Measurements from ENCODE around the gene SAT1. TPM values are rescaled to one million over a fixed set of nuclear protein-coding genes. Genes with fewer than 3 reads are reported as not detected.
A peak's percentile ranks its signal among the peaks of the same experiment; 100 is the strongest.

SAT1 gene
- total RNA-seq, 2 donors from 2014 or later: 160 to 466 TPM

- DNase-seq (ENCODE audit: low spot score in 2 of 2): no peak
Observed at GRCh38 chrX:23790155-23790497, 7.2 kb downstream of the SAT1 start.

GRCh38 chrX:23792861-23793553 is 10.0 kb downstream of the SAT1 start:
- DNase-seq (ENCODE audit: low spot score in 2 of 2) (no peak), ATAC-seq (no peak)
- H3K9me3 Mint-ChIP-seq: no peaks in the 10 kb centered on the region
- H3K27ac Mint-ChIP-seq: no peak overlapping the region
- H3K36me3 Mint-ChIP-seq: no peaks in the 10 kb centered on the region

More at GRCh38 chrX:23790155-23790497, 7.2 kb downstream of the SAT1 start:
- H3K27ac Mint-ChIP-seq: no peak overlapping the region
- no peak for ATAC-seq
- peaks cover 3 to 11% of the 10 kb centered on the region in 2 donors for H3K36me3 Mint-ChIP-seq
- H3K9me3 Mint-ChIP-seq: no peaks in the 10 kb centered on the region

- ATAC-seq (no peak), DNase-seq (ENCODE audit: low spot score in 2 of 2) (no peak)
- Mint-ChIP-seq H3K9me3 (no peaks in the 10 kb centered on the region), H3K36me3 (no peaks in the 10 kb centered on the region), H3K27ac (no peak overlapping the region)
Observed at GRCh38 chrX:23795221-23795620, 12.2 kb downstream of the SAT1 start.

GRCh38 chrX:23797371-23798128 is 14.6 kb downstream of the SAT1 start:
- Mint-ChIP-seq H3K36me3 (no peaks in the 10 kb centered on the region), H3K27ac (no peak overlapping the region), H3K9me3 (no peaks in the 10 kb centered on the region)
- ATAC-seq: peak; percentile 44 to 79
- no peak for DNase-seq (ENCODE audit: low spot score in 2 of 2)

- ATAC-seq (no peak), DNase-seq (ENCODE audit: low spot score in 2 of 2) (no peak)
- Mint-ChIP-seq H3K27ac (no peak overlapping the region), H3K9me3 (no peaks in the 10 kb centered on the region), H3K36me3 (no peaks in the 10 kb centered on the region)
Observed at GRCh38 chrX:23799469-23800065, 16.6 kb downstream of the SAT1 start.

- no peak for ATAC-seq
- no peak for DNase-seq (ENCODE audit: low spot score in 2 of 2)
- Mint-ChIP-seq H3K36me3 (no peaks in the 10 kb centered on the region), H3K27ac (peak overlapping the region in 1 of 2 donors; percentile 50), H3K9me3 (no peaks in the 10 kb centered on the region)
Observed at GRCh38 chrX:23802431-23802830, 19.5 kb downstream of the SAT1 start.

- no peaks in the 10 kb centered on the region for H3K36me3 Mint-ChIP-seq
- ATAC-seq (no peak), DNase-seq (ENCODE audit: low spot score in 2 of 2) (no peak)
- peak overlapping the region in 1 of 2 donors; percentile 53 for H3K27ac Mint-ChIP-seq
- no peaks in the 10 kb centered on the region for H3K9me3 Mint-ChIP-seq
Observed at GRCh38 chrX:23803931-23804381, 21.0 kb downstream of the SAT1 start.

- Mint-ChIP-seq H3K27ac (peak overlapping the region; percentile 53 to 60), H3K36me3 (no peaks in the 10 kb centered on the region)
- ATAC-seq: no peak
Observed at GRCh38 chrX:23804578-23804977, 21.6 kb downstream of the SAT1 start.

GRCh38 chrX:23805389-23805788 is 22.4 kb downstream of the SAT1 start:
- ATAC-seq: no peak
- H3K27ac Mint-ChIP-seq: no peak overlapping the region
- DNase-seq (ENCODE audit: low spot score in 2 of 2): no peak
- no peaks in the 10 kb centered on the region for H3K9me3 Mint-ChIP-seq
- no peaks in the 10 kb centered on the region for H3K36me3 Mint-ChIP-seq

More at GRCh38 chrX:23804578-23804977, 21.6 kb downstream of the SAT1 start:
- no peak for DNase-seq (ENCODE audit: low spot score in 2 of 2)
- no peaks in the 10 kb centered on the region for H3K9me3 Mint-ChIP-seq

GRCh38 chrX:23810279-23810678 is 27.3 kb downstream of the SAT1 start:
- H3K36me3 Mint-ChIP-seq: no peaks in the 10 kb centered on the region
- ATAC-seq (no peak), DNase-seq (ENCODE audit: low spot score in 2 of 2) (no peak)
- no peaks in the 10 kb centered on the region for H3K9me3 Mint-ChIP-seq
- no peak overlapping the region for H3K27ac Mint-ChIP-seq

GRCh38 chrX:23811108-23811651 is 28.2 kb downstream of the SAT1 start:
- Mint-ChIP-seq H3K36me3 (no peaks in the 10 kb centered on the region), H3K27ac (no peak overlapping the region), H3K9me3 (no peaks in the 10 kb centered on the region)
- DNase-seq (ENCODE audit: low spot score in 2 of 2): no peak
- no peak for ATAC-seq

GRCh38 chrX:23811656-23812055 is 28.7 kb downstream of the SAT1 start:
- no peak for ATAC-seq
- DNase-seq (ENCODE audit: low spot score in 2 of 2): no peak
- no peaks in the 10 kb centered on the region for H3K36me3 Mint-ChIP-seq
- no peaks in the 10 kb centered on the region for H3K9me3 Mint-ChIP-seq
- H3K27ac Mint-ChIP-seq: no peak overlapping the region

GRCh38 chrX:23813808-23814207 is 30.8 kb downstream of the SAT1 start:
- no peaks in the 10 kb centered on the region for H3K36me3 Mint-ChIP-seq
- ATAC-seq (no peak), DNase-seq (ENCODE audit: low spot score in 2 of 2) (no peak)
- H3K27ac Mint-ChIP-seq: no peak overlapping the region
- no peaks in the 10 kb centered on the region for H3K9me3 Mint-ChIP-seq

GRCh38 chrX:23815376-23815775 is 32.4 kb downstream of the SAT1 start:
- H3K27ac Mint-ChIP-seq: no peak overlapping the region
- ATAC-seq: no peak
- no peaks in the 10 kb centered on the region for H3K9me3 Mint-ChIP-seq
- no peaks in the 10 kb centered on the region for H3K36me3 Mint-ChIP-seq
- DNase-seq (ENCODE audit: low spot score in 2 of 2): no peak

GRCh38 chrX:23816179-23816578 is 33.2 kb downstream of the SAT1 start:
- no peak overlapping the region for H3K27ac Mint-ChIP-seq
- H3K9me3 Mint-ChIP-seq: no peaks in the 10 kb centered on the region
- DNase-seq (ENCODE audit: low spot score in 2 of 2) (no peak), ATAC-seq (no peak)
- H3K36me3 Mint-ChIP-seq: no peaks in the 10 kb centered on the region

- no peak overlapping the region for H3K27ac Mint-ChIP-seq
- DNase-seq (ENCODE audit: low spot score in 2 of 2): no peak
- H3K36me3 Mint-ChIP-seq: no peaks in the 10 kb centered on the region
- no peak for ATAC-seq
- H3K9me3 Mint-ChIP-seq: no peaks in the 10 kb centered on the region
Observed at GRCh38 chrX:23817979-23818336, 35.0 kb downstream of the SAT1 start.
